Mesenchymal stem cell (in vitro differentiated cells and primary cell): ENCODE measurements around the gene ALB.

Experiments used
- DNase-seq: peaks from one replicate; pipeline ENCODE4 v3.0.0-alpha.2; 2013
- H2AFZ ChIP-seq: one replicate; pipeline ENCODE4 v1.6.1; 2013; ENCODE audit warnings: low read depth, mild to moderate bottlenecking, control low read depth, inconsistent platforms, low read length, moderate library complexity
- H2AK5ac ChIP-seq: 2 replicates; pipeline ENCODE4 v1.6.1; 2013; ENCODE audit warnings: low read length, moderate library complexity, mild to moderate bottlenecking, inconsistent platforms; ENCODE audit not compliant: severe bottlenecking
- H2BK120ac ChIP-seq: one replicate; pipeline ENCODE4 v1.6.1; 2013; ENCODE audit warnings: low read depth, mild to moderate bottlenecking, inconsistent platforms, low read length, moderate library complexity
- H2BK12ac ChIP-seq, 2 experiments: one replicate each; pipeline ENCODE4 v1.6.1; 2013; ENCODE audit warnings: inconsistent platforms in 2 of 2, low read length in 2 of 2, mild to moderate bottlenecking in 2 of 2, moderate library complexity in 2 of 2, control low read depth in 1 of 2
- H2BK15ac ChIP-seq: one replicate; pipeline ENCODE4 v1.6.1; 2013; ENCODE audit warnings: mild to moderate bottlenecking, low read depth, inconsistent platforms; ENCODE audit not compliant: poor library complexity, severe bottlenecking
- H2BK5ac ChIP-seq: 2 replicates; pipeline ENCODE4 v1.6.1; 2013; ENCODE audit warnings: low read depth, mild to moderate bottlenecking, low read length, control low read depth, inconsistent platforms; ENCODE audit not compliant: poor library complexity, severe bottlenecking
- H3K14ac ChIP-seq, 2 experiments: one replicate each; pipeline ENCODE4 v1.6.1; 2013; ENCODE audit warnings: inconsistent platforms in 2 of 2, low read length in 2 of 2, control low read depth in 1 of 2, mild to moderate bottlenecking in 1 of 2, moderate library complexity in 1 of 2
- H3K18ac ChIP-seq, 2 experiments: one replicate each; pipeline ENCODE4 v1.6.1; 2013; ENCODE audit warnings: inconsistent platforms in 2 of 2, low read length in 2 of 2, control low read depth in 1 of 2, low read depth in 1 of 2, mild to moderate bottlenecking in 1 of 2
- H3K23ac ChIP-seq, 2 experiments: one replicate each; pipeline ENCODE4 v1.6.1; 2013; ENCODE audit warnings: inconsistent platforms in 2 of 2, low read length in 2 of 2, mild to moderate bottlenecking in 2 of 2, moderate library complexity in 2 of 2, control low read depth in 1 of 2
- H3K27ac ChIP-seq: 2 replicates; pipeline ENCODE4 v1.5.1; 2013; ENCODE audit warnings: mild to moderate bottlenecking, moderate library complexity, low read length, control low read depth, inconsistent platforms; ENCODE audit not compliant: poor library complexity, severe bottlenecking
- H3K27me3 ChIP-seq, 2 experiments: 2 replicates each; pipeline versions ENCODE4 v1.6.1 to v1.7.0; 2013; ENCODE audit warnings: low read length in 2 of 2, mild to moderate bottlenecking in 2 of 2, moderate library complexity in 2 of 2, control low read depth in 1 of 2, inconsistent platforms in 1 of 2; ENCODE audit not compliant: control insufficient read depth in 1 of 2, insufficient read depth in 1 of 2
- H3K36me3 ChIP-seq, 2 experiments: 2 replicates each; pipeline versions ENCODE4 v1.6.1 to v1.7.0; 2013; ENCODE audit warnings: low read length in 2 of 2, control low read depth in 1 of 2, inconsistent platforms in 1 of 2, low read depth in 1 of 2, mild to moderate bottlenecking in 1 of 2; ENCODE audit not compliant: insufficient read depth in 2 of 2, control insufficient read depth in 1 of 2
- H3K4ac ChIP-seq, 2 experiments: one replicate each; pipeline ENCODE4 v1.6.1; 2013; ENCODE audit warnings: inconsistent platforms in 2 of 2, low read length in 2 of 2, mild to moderate bottlenecking in 2 of 2, moderate library complexity in 2 of 2, control low read depth in 1 of 2, low read depth in 1 of 2
- H3K4me1 ChIP-seq: 2 replicates; pipeline ENCODE4 v1.6.1; 2013; ENCODE audit warnings: low read depth, low read length, control low read depth; ENCODE audit not compliant: control insufficient read depth, insufficient read depth
- H3K4me2 ChIP-seq: 2 replicates; pipeline ENCODE4 v1.6.1; 2013; ENCODE audit warnings: low read length, mild to moderate bottlenecking, inconsistent platforms; ENCODE audit not compliant: poor library complexity, severe bottlenecking
- H3K4me3 ChIP-seq, 2 experiments: 2 replicates each; pipeline versions ENCODE4 v1.5.1 to v1.7.0; 2013; ENCODE audit warnings: low read length in 2 of 2, mild to moderate bottlenecking in 2 of 2, control low read depth in 1 of 2, low read depth in 1 of 2; ENCODE audit not compliant: insufficient read depth in 1 of 2
- H3K79me1 ChIP-seq: replicated peaks from 2 replicates; pipeline ENCODE4 v1.6.1; 2013; ENCODE audit warnings: mild to moderate bottlenecking, control low read depth, low read length, inconsistent platforms; ENCODE audit not compliant: poor library complexity, severe bottlenecking
- H3K9ac ChIP-seq: 2 replicates; pipeline ENCODE4 v1.7.0; 2013; ENCODE audit warnings: mild to moderate bottlenecking, low read length, moderate library complexity
- H3K9me3 ChIP-seq: 2 replicates; pipeline ENCODE4 v1.7.0; 2013; ENCODE audit warnings: mild to moderate bottlenecking, low read length; ENCODE audit not compliant: control insufficient read depth
- H4K8ac ChIP-seq: one replicate; pipeline ENCODE4 v1.6.1; 2013; ENCODE audit warnings: inconsistent platforms, mild to moderate bottlenecking, low read length, moderate library complexity
- H4K91ac ChIP-seq: one replicate; pipeline ENCODE4 v1.6.1; 2013; ENCODE audit warnings: mild to moderate bottlenecking, low read length, inconsistent platforms
- WGBS: methylation state at CpG from one replicate; pipeline ENCODE4 v1.1.7; 2013; ENCODE audit warnings: mixed read lengths; 5-methylcytosine and 5-hydroxymethylcytosine counted together

The ALB gene

GRCh38 chr4:73409978-73410548, 6.0 kb downstream of the ALB start:
- no peak overlapping the region for H2BK5ac ChIP-seq
- 92% methylated on average over 7 of the region's 8 CpGs for WGBS

GRCh38 chr4:73410916-73411730, 7.0 kb downstream of the ALB start:
- WGBS, result 96% methylated on average over 2 of the region's 3 CpGs
- Histone ChIP-seq H3K23ac (no peak overlapping the region), H3K4me2 (no peak overlapping the region), H3K27ac (no peak overlapping the region), H3K18ac (no peak overlapping the region), H2BK12ac (no peak overlapping the region), H3K36me3 (no peaks in the 10 kb centered on the region), H3K79me1 (no peaks in the 10 kb centered on the region), H3K9ac (no peak overlapping the region), H3K4me3 (no peak overlapping the region), H3K9me3 (no peaks in the 10 kb centered on the region), H2AFZ (no peak overlapping the region), H3K4me1 (no peaks in the 10 kb centered on the region), H3K4ac (no peak overlapping the region), H4K91ac (no peak overlapping the region), H3K14ac (no peak overlapping the region), H2BK15ac (no peak overlapping the region), H2BK5ac (no peak overlapping the region), H2BK120ac (no peak overlapping the region), H2AK5ac (no peak overlapping the region), H4K8ac (no peak overlapping the region), H3K27me3 (no peaks in the 10 kb centered on the region)
- no peak for DNase-seq

More at GRCh38 chr4:73409978-73410548, 6.0 kb downstream of the ALB start:
- no peaks in the 10 kb centered on the region for H3K27me3 ChIP-seq
- no peak overlapping the region for H3K18ac ChIP-seq
- H3K14ac ChIP-seq, result no peak overlapping the region
- no peak overlapping the region for H4K91ac ChIP-seq
- no peak overlapping the region for H3K4me2 ChIP-seq
- no peaks in the 10 kb centered on the region for H3K36me3 ChIP-seq
- H3K27ac ChIP-seq, result no peak overlapping the region
- no peaks in the 10 kb centered on the region for H3K9me3 ChIP-seq
- no peaks in the 10 kb centered on the region for H3K79me1 ChIP-seq
- H3K4ac ChIP-seq, result no peak overlapping the region
- H2BK12ac ChIP-seq, result no peak overlapping the region
- H3K23ac ChIP-seq, result no peak overlapping the region
- H2BK15ac ChIP-seq, result no peak overlapping the region
- no peak overlapping the region for H3K4me3 ChIP-seq
- no peak overlapping the region for H2BK120ac ChIP-seq
- H2AFZ ChIP-seq, result no peak overlapping the region
- H3K4me1 ChIP-seq, result no peaks in the 10 kb centered on the region
- no peak for DNase-seq
- no peak overlapping the region for H3K9ac ChIP-seq
- no peak overlapping the region for H4K8ac ChIP-seq
- H2AK5ac ChIP-seq, result no peak overlapping the region

DNA sequence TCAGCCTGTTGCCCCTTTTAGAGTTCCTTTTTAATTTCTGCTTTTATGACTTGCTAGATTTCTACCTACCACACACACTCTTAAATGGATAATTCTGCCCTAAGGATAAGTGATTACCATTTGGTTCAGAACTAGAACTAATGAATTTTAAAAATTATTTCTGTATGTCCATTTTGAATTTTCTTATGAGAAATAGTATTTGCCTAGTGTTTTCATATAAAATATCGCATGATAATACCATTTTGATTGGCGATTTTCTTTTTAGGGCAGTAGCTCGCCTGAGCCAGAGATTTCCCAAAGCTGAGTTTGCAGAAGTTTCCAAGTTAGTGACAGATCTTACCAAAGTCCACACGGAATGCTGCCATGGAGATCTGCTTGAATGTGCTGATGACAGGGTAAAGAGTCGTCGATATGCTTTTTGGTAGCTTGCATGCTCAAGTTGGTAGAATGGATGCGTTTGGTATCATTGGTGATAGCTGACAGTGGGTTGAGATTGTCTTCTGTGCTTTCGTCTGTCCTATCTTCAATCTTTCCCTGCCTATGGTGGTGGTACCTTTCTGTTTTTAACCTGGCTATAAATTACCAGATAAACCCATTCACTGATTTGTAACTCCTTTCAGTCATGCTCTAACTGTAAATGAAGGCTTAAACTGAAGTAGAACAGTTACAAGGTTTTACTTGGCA, 7.8 kb downstream of the ALB start:
- no peak overlapping the region for H3K14ac ChIP-seq
- H3K36me3 ChIP-seq, result no peaks in the 10 kb centered on the region
- no peak overlapping the region for H3K4ac ChIP-seq
- no peak overlapping the region for H3K23ac ChIP-seq
- 92% methylated on average over 6 of the region's 8 CpGs for WGBS
- no peak overlapping the region for H3K27ac ChIP-seq
- no peak overlapping the region for H2BK15ac ChIP-seq
- H3K4me2 ChIP-seq, result no peak overlapping the region
- H3K79me1 ChIP-seq, result no peaks in the 10 kb centered on the region
- no peak overlapping the region for H3K9ac ChIP-seq
- H4K8ac ChIP-seq, result no peak overlapping the region
- no peaks in the 10 kb centered on the region for H3K9me3 ChIP-seq
- H3K27me3 ChIP-seq, result no peaks in the 10 kb centered on the region
- H4K91ac ChIP-seq, result no peak overlapping the region
- H2BK5ac ChIP-seq, result no peak overlapping the region
- no peaks in the 10 kb centered on the region for H3K4me1 ChIP-seq
- no peak overlapping the region for H2BK120ac ChIP-seq
- no peak overlapping the region for H3K4me3 ChIP-seq
- H2AFZ ChIP-seq, result no peak overlapping the region
- no peak overlapping the region for H3K18ac ChIP-seq
- no peak overlapping the region for H2BK12ac ChIP-seq
- DNase-seq, result no peak
- no peak overlapping the region for H2AK5ac ChIP-seq

DNA sequence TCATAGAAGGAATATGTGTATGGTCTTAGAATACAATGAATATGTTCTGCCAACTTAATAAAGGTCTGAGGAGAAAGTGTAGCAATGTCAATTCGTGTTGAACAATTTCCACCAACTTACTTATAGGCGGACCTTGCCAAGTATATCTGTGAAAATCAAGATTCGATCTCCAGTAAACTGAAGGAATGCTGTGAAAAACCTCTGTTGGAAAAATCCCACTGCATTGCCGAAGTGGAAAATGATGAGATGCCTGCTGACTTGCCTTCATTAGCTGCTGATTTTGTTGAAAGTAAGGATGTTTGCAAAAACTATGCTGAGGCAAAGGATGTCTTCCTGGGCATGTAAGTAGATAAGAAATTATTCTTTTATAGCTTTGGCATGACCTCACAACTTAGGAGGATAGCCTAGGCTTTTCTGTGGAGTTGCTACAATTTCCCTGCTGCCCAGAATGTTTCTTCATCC, 9.2 kb downstream of the ALB start:
- Histone ChIP-seq H3K18ac (no peak overlapping the region), H3K14ac (no peak overlapping the region), H2AK5ac (no peak overlapping the region), H3K4me3 (no peak overlapping the region), H4K91ac (no peak overlapping the region), H2BK120ac (no peak overlapping the region), H2BK15ac (no peak overlapping the region), H3K27me3 (no peaks in the 10 kb centered on the region), H2AFZ (no peak overlapping the region), H3K27ac (no peak overlapping the region), H4K8ac (no peak overlapping the region), H2BK5ac (no peak overlapping the region), H3K9ac (no peak overlapping the region), H3K36me3 (no peaks in the 10 kb centered on the region), H3K79me1 (no peaks in the 10 kb centered on the region), H3K9me3 (no peaks in the 10 kb centered on the region), H3K4me1 (no peaks in the 10 kb centered on the region), H3K4me2 (no peak overlapping the region), H3K23ac (no peak overlapping the region), H3K4ac (no peak overlapping the region), H2BK12ac (no peak overlapping the region)
- 88% methylated on average over 4 of the region's 4 CpGs for WGBS
- DNase-seq, result no peak
